IMR-90 (cell line): ENCODE data around the gene TATDN2. TPM values are rescaled to one million over a fixed set of nuclear protein-coding genes. Genes with fewer than 3 reads are reported as not detected.
A peak's percentile ranks its signal among the peaks of the same experiment; 100 is the strongest.

ENCODE experiments used
- ATAC-seq: fragments of 200-7000 bp; cut with Tn5 transposase; 2 replicates; pipeline ENCODE4 v1.9.1; 2020; ENCODE audit warnings: low read depth, mild to moderate bottlenecking, moderate library complexity
- BruUV-seq: library from RNA; stranded (reverse); fragments of 400-500 nt; replicated peaks from 2 replicates; lab custom pipeline; 2021; lab: Mats Ljungman, UMichigan
- CTCF ChIA-PET: fragments of 300-600 bp; formaldehyde crosslinking; extraction: SDS; loops from one replicate; lab custom pipeline; 2021; ENCODE audit warnings: antibody characterized with exemption; lab: Yijun Ruan, JAX
- POLR2A ChIA-PET: fragments of 300-600 bp; sonication (Branson Sonifier 250); formaldehyde crosslinking; loops from one replicate; lab custom pipeline; 2022; ENCODE audit warnings: antibody characterized with exemption; ENCODE audit not compliant: unreplicated experiment; lab: Charles Lee
- DNase-seq: peaks from one replicate; pipeline ENCODE4 v3.0.0; 2013
- H2AFZ ChIP-seq: replicated peaks from 2 replicates; pipeline ENCODE3; 2013; ENCODE audit warnings: low read length, mild to moderate bottlenecking; ENCODE audit not compliant: poor library complexity
- H2AK5ac ChIP-seq: 2 replicates; pipeline ENCODE4 v1.6.1; 2013; ENCODE audit warnings: low read depth, low read length, inconsistent platforms
- H2AK9ac ChIP-seq: replicated peaks from 2 replicates; pipeline ENCODE3; 2013; ENCODE audit warnings: mild to moderate bottlenecking, low read depth, low read length, moderate library complexity; ENCODE audit not compliant: poor library complexity
- H2BK120ac ChIP-seq: 2 replicates; pipeline ENCODE4 v1.6.1; 2013; ENCODE audit warnings: low read depth, low read length, inconsistent platforms
- H2BK15ac ChIP-seq: 3 replicates; pipeline ENCODE4 v1.6.1; 2013; ENCODE audit warnings: low read depth, low read length, inconsistent platforms
- H2BK20ac ChIP-seq: 2 replicates; pipeline ENCODE4 v1.6.1; 2013; ENCODE audit warnings: low read depth, mild to moderate bottlenecking, inconsistent platforms, low read length, moderate library complexity
- H2BK5ac ChIP-seq: 2 replicates; pipeline ENCODE4 v1.6.1; 2013; ENCODE audit warnings: mild to moderate bottlenecking, low read depth, low read length, inconsistent platforms; ENCODE audit not compliant: poor library complexity, severe bottlenecking
- H3K14ac ChIP-seq: replicated peaks from 2 replicates; pipeline ENCODE4 v1.6.1; 2013; ENCODE audit warnings: low read depth, low read length, inconsistent platforms
- H3K18ac ChIP-seq: 2 replicates; pipeline ENCODE4 v1.6.1; 2013; ENCODE audit warnings: low read depth, low read length, control low read depth
- H3K23ac ChIP-seq: 2 replicates; pipeline ENCODE4 v1.6.1; 2013; ENCODE audit warnings: low read depth, low read length, inconsistent platforms
- H3K27ac ChIP-seq: 2 replicates; pipeline ENCODE4 v1.5.1; 2013; ENCODE audit warnings: mild to moderate bottlenecking, control low read depth, low read length; ENCODE audit not compliant: insufficient read depth
- H3K27me3 ChIP-seq: 2 replicates; pipeline ENCODE4 v1.6.1; 2013; ENCODE audit warnings: low read length; ENCODE audit not compliant: control insufficient read depth, insufficient read depth
- H3K36me3 ChIP-seq: 2 replicates; pipeline ENCODE4 v1.6.1; 2013; ENCODE audit warnings: low read length, mixed read lengths; ENCODE audit not compliant: control insufficient read depth, insufficient read depth
- H3K4ac ChIP-seq: 2 replicates; pipeline ENCODE4 v1.6.1; 2013; ENCODE audit warnings: low read depth, low read length, inconsistent platforms
- H3K4me1 ChIP-seq: 2 replicates; pipeline ENCODE4 v1.6.1; 2013; ENCODE audit warnings: low read length, mixed read lengths; ENCODE audit not compliant: control insufficient read depth, insufficient read depth
- H3K4me2 ChIP-seq: 2 replicates; pipeline ENCODE4 v1.6.1; 2013; ENCODE audit warnings: low read depth, mild to moderate bottlenecking, control low read depth, low read length, moderate library complexity
- H3K4me3 ChIP-seq: 2 replicates; pipeline ENCODE4 v1.5.1; 2013; ENCODE audit warnings: low read depth, mild to moderate bottlenecking, control low read depth, low read length, moderate library complexity; ENCODE audit not compliant: insufficient read depth
- H3K56ac ChIP-seq: 2 replicates; pipeline ENCODE4 v1.6.1; 2013; ENCODE audit warnings: low read length, inconsistent platforms; ENCODE audit not compliant: insufficient read depth; ENCODE audit errors: extremely low read depth
- H3K79me1 ChIP-seq, 2 experiments: 2 replicates each; pipeline ENCODE4 v1.6.1; 2013; ENCODE audit warnings: low read length in 2 of 2, inconsistent platforms in 1 of 2, low read depth in 1 of 2
- H3K9ac ChIP-seq: 2 replicates; pipeline ENCODE4 v1.6.1; 2013; ENCODE audit warnings: low read depth, low read length, control low read depth
- H3K9me1 ChIP-seq: 2 replicates; pipeline ENCODE4 v1.6.1; 2013; ENCODE audit warnings: low read length, inconsistent platforms; ENCODE audit not compliant: insufficient read depth
- H3K9me3 ChIP-seq: 2 replicates; pipeline ENCODE4 v1.6.1; 2013; ENCODE audit warnings: low read length; ENCODE audit not compliant: control insufficient read depth, insufficient read depth
- H4K20me1 ChIP-seq: 2 replicates; pipeline ENCODE4 v1.6.1; 2013; ENCODE audit warnings: low read length, inconsistent platforms; ENCODE audit not compliant: insufficient read depth
- H4K5ac ChIP-seq: 2 replicates; pipeline ENCODE4 v1.6.1; 2013; ENCODE audit warnings: mild to moderate bottlenecking, low read depth, low read length, control low read depth
- H4K8ac ChIP-seq, 2 experiments: 2 replicates each; pipeline ENCODE4 v1.6.1; 2013; ENCODE audit warnings: low read depth in 2 of 2, low read length in 2 of 2, control low read depth in 1 of 2, inconsistent platforms in 1 of 2
- H4K91ac ChIP-seq: 2 replicates; pipeline ENCODE4 v1.6.1; 2013; ENCODE audit warnings: low read depth, low read length, inconsistent platforms; ENCODE audit not compliant: insufficient read depth
- CEBPB ChIP-seq: IDR thresholded peaks from 2 replicates; pipeline ENCODE4 v1.6.1; 2012; ENCODE audit warnings: low read depth, low read length, improper control_type of control experiment
- ELK1 ChIP-seq: fragments of 150-350 bp; IDR thresholded peaks from 2 replicates; pipeline ENCODE4 v1.6.1; 2016; ENCODE audit warnings: low read depth, mild to moderate bottlenecking, low read length, moderate library complexity, borderline replicate concordance
- NFE2L2 ChIP-seq: fragments of 150-350 bp; IDR thresholded peaks from 2 replicates; pipeline ENCODE4 v1.6.1; 2016; ENCODE audit warnings: low read depth, mild to moderate bottlenecking, low read length
- USF2 ChIP-seq: fragments of 150-350 bp; IDR thresholded peaks from 2 replicates; pipeline ENCODE4 v1.6.1; 2017; ENCODE audit warnings: mild to moderate bottlenecking, antibody characterized with exemption, low read length, low read depth
- WGBS, 2 experiments: methylation state at CpG; one replicate each; pipeline versions ENCODE4 v1.1.5 to v1.1.7; 2013; ENCODE audit warnings: missing lambda C conversion rate in 2 of 2; ENCODE audit not compliant: insufficient read length in 1 of 2; ENCODE audit errors: extremely low coverage in 2 of 2; 5-methylcytosine and 5-hydroxymethylcytosine counted together
- dilution Hi-C: fragments of 300-500 bp; cut with HindIII; formaldehyde crosslinking; loops from one replicate; pipeline ENCODE4 v1.14.3; 2018; ENCODE audit warnings: low sequenced_read_pairs; ENCODE audit not compliant: unreplicated experiment
- in situ Hi-C: fragments of 300-500 bp; cut with MboI; formaldehyde crosslinking; loops from 3 replicates; pipeline ENCODE4 v1.14.3; 2019; ENCODE audit warnings: low sequenced_read_pairs, inconsistent platforms, mixed read lengths
- intact Hi-C: fragments of 100-400 bp; cut with micrococcal nuclease; formaldehyde crosslinking; loops from 2 replicates; pipeline ENCODE4 v1.10.0; 2022
- polyA plus RNA-seq, 3 experiments: library from polyadenylated mRNA; depleted of rRNA; stranded (reverse); fragments of >200 nt; gene quantifications; 2 replicates each; pipeline ENCODE4 v1.2.3, GENCODE V29; 2012; ENCODE audit warnings: low replicate concordance in 1 of 3
- total RNA-seq: library from RNA; depleted of rRNA; stranded (reverse); fragments of >200 nt; gene quantifications from 2 replicates; pipeline ENCODE4 v1.2.3, GENCODE V29; 2012

Gene TATDN2
- total and polyA plus RNA-seq, 2 of the 4 experiments (the other 2 are of a cell fraction), result 9.0 to 18.8 TPM

- H2BK20ac ChIP-seq, result peak overlapping the region; percentile 90
- ChIA-PET CTCF (no interaction called here), POLR2A (no interaction called here)
- WGBS, 2 experiments, result 88% methylated on average over 1 of the region's 12 CpGs; no CpG with 5 or more reads in 1 of the 2 experiments
- H3K36me3 ChIP-seq, result peaks cover 2% of the 10 kb centered on the region; the same call in 1 of the 2 replicates
- H3K4me1 ChIP-seq, result peaks cover 29% of the 10 kb centered on the region
- H3K79me1 ChIP-seq, result peaks cover 22 to 65% of the 10 kb centered on the region in 2 experiments
- H3K9me1 ChIP-seq, result peaks cover 40% of the 10 kb centered on the region
- H4K5ac ChIP-seq, result peak overlapping the region; percentile 41
- peak overlapping the region; percentile 27 for H2AFZ ChIP-seq
- DNase-seq (peak; percentile 88), ATAC-seq (peak; percentile 53; the same call in 1 of the 2 replicates)
- no peak overlapping the region for H3K4me3 ChIP-seq
- peak overlapping the region; percentile 51 to 71 for H4K8ac ChIP-seq
- H4K91ac ChIP-seq, result peak overlapping the region; percentile 86
- H3K27me3 ChIP-seq, result no peaks in the 10 kb centered on the region
- peak overlapping the region; percentile 86 for H3K14ac ChIP-seq
- peak overlapping the region; percentile 86 for H3K23ac ChIP-seq
- peak overlapping the region; percentile 94 for H2AK9ac ChIP-seq
- in situ Hi-C loops, result no loop called here
- TF ChIP-seq NFE2L2, result peak; percentile 2; the same call in 1 of the 2 replicates
- TF ChIP-seq ELK1, result no peak
- TF ChIP-seq CEBPB, result peak; percentile 60; the same call in 1 of the 2 replicates
- peak; percentile 23; the same call in 1 of the 2 replicates for TF ChIP-seq USF2
- peak overlapping the region; percentile 68; the same call in 2 of the 3 replicates for H2BK15ac ChIP-seq
- H3K9me3 ChIP-seq, result no peaks in the 10 kb centered on the region
- H3K27ac ChIP-seq, result peak overlapping the region; percentile 19
- H3K9ac ChIP-seq, result peak overlapping the region; percentile 24; the same call in 1 of the 2 replicates
- peak overlapping the region; percentile 87 for H2BK5ac ChIP-seq
- intact Hi-C loops, result no loop called here
- H3K56ac ChIP-seq, result 0 out of 2 replicates have a peak overlapping the region, but pooled peaks have one; percentile 13
- H2BK120ac ChIP-seq, result peak overlapping the region; percentile 84
- dilution Hi-C loops, result no loop called here
- no peaks in the 10 kb centered on the region for H4K20me1 ChIP-seq
- no peak overlapping the region for H3K4me2 ChIP-seq
- BruUV-seq, result no TSS peak
- H3K18ac ChIP-seq, result peak overlapping the region; percentile 33; the same call in 1 of the 2 replicates
- peak overlapping the region; percentile 99 for H2AK5ac ChIP-seq
- peak overlapping the region; percentile 80 for H3K4ac ChIP-seq
Measured at GRCh38 chr3:10198761-10199649, 49.3 kb upstream of the TATDN2 start.
